M059J (cell line): ENCODE data around the gene ATXN1L. TPM values are rescaled to one million over a fixed set of nuclear protein-coding genes. Genes with fewer than 3 reads are reported as not detected.
"Not testable (repeated sequence)": the region's sequence is repeated elsewhere in the genome, so short reads cannot be mapped to it uniquely, and the experiment has no call there.

ENCODE experiments used
- DNase-seq: peaks from one replicate; pipeline ENCODE4 v3.0.0-alpha.2; 2012; ENCODE audit warnings: low read depth
- total RNA-seq: library from RNA; depleted of rRNA; stranded (reverse); fragments of >200 nt; shearing (Covaris generic); gene quantifications from 2 replicates; pipeline ENCODE4 v1.2.3, GENCODE V29; 2014; rRNA removed

ATXN1L gene
- total RNA-seq, 1 experiment from 2014 or later: 15.0 TPM

DNA sequence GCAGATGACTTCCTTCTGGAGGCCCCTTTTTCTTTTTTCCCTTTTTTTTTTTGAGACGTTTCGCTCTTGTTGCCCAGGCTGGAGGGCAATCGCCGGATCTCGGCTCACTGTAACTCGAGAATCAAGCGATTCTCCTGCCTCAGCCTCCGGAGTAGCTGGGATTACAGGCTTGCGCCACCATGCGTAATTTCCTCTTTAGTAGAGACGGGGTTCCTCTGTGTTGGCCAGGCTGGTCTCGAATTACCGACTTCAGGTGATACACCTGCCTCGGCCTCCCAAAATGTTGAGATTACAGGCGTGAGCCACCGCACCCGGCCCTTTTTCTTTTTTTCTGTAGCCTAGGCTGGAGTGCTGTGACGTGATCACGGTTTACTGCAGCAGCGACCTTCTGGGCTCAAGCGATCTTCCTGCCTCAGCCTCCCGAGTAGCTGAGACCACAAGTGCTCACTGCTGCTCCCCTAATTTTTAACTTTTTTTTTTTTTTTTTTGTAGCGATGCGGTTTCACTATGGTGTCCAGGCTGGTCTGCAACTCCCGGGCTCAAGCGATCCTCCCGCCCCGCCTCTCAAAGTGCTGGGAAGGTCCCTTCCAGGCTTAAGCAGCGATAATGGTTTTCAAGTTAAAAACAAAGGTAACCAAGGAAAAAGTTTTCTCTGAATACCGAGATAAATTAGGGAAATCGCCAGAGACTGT lies 48.6 kb downstream of the ATXN1L start:
- DNase-seq: peak; percentile 74

DNA sequence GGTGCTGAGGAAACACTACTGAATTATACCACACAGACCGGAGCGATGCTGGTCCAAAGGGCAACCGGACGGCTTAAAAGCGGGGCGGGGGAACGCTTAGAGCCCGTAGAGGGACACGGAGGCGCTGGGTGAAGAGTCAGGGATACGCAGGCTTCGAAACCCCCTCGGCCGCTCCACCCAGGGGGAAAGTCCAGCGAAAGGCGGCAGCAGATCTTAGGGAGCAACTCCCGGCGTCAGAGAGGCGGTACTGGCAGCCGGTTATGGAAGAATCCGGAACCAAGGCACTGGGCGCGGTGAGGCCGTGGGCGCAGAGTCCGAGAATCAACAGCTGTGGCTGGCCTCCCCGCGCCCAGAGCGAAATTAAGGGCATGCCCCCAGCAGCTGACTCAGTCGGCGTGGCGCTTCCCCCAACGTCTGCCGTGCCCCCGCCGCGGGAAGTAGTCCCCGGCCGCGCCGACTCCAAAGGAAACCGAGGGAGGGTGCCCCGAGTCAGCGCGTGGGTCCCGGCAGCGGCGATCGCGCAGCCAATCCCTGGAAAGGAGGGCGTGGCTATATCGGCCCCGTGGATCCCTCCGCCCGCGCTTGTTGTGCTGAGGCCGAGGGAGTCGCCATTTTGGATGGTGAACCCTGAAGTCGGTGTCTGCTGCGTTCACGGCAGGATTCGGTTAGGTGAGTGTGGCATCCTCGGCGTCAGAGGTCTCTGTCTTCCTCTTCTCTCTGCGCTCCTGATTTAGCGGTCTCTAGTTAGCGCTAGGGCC lies 49.3 kb downstream of the ATXN1L start, which contains the start of gene IST1:
Gene IST1 (plus strand): TSS at position 611 of the 758 bp plus-strand sequence. CDS start 20,110 bp downstream, outside the sequence.
- DNase-seq: peak; percentile 97

DNA sequence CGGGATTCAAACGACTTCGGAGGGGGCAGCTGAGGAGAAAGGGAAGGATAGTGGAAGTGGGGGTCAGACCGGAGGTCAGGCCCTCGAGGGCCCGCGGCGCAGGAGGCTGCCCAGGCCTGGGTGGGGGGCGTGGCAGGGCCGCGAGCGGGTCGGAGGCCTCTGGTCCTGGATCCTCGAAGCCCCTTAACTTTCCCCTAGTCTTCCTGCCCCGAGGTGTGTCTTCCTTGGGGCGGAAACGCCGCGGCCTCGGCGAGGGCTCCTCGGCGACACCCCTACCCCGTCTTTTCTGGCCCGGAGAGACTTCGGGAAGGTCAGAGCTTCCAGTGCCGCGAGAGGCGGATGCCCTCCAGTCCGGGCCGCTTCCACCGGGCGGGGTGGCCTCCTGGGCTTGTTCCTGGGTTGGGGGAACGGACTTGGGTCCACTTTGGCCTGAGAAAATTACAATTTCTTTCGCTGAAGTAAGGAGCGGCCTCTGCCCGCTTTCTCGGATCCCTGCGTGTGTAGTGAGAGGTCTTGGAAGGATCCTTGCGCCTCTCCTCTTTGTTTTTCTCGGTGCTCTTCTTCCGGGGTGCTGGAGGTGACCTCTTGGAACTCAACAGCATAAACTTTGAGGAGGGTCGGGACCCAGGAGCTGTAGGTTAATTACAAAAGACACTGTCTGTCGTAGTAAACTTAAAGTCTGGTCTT lies 50.0 kb downstream of the ATXN1L start:
- DNase-seq: peak; percentile 54

DNA sequence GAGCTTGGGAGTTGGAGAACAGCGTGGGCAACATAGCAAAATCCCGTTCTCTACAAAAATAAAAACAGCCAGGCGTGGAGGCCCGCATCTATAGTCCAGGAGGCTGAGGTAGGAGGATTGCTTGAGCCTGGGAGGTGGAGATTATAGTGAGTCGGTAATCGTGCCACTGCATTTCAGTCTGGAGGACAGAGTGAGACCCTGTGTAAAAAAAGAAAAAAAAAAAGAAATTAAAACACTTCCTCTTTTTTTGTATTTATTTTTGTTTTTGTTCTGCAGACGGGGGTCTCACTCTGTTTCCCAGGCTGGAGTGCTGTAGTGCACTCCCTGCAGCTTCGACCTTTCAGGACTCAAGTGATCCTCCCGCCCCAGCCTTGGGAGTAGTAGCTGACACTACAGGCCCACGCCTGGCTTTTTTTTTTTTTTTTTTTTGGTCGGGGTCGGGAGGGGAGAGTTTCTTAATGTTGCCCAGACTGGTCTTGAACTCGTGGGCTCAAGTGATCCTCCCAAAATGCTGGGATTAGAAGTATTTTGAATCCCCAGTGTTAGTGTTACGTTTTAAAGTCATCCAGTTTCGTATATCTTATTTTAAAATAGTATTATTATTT lies 51.1 kb downstream of the ATXN1L start:
- DNase-seq: no peak

DNA sequence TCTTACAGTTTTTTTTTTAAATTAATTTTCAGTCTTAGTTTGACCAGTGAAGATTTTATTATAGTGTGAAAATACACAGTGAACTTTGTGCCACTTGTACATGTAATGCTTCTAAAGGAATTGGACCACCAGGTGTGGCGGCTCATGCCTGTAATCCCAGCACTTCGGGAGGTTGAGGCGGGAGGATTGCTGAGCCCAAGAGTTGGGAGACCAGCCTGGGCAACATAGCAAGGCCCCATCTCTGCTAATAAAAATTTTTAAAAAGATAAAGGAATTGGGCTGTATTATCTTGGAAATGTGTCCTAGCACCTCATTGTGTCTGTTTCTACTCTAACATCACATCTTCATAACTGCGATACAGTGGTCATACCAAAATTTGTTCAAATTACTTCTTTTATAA lies 53.4 kb downstream of the ATXN1L start:
- no peak for DNase-seq

DNA sequence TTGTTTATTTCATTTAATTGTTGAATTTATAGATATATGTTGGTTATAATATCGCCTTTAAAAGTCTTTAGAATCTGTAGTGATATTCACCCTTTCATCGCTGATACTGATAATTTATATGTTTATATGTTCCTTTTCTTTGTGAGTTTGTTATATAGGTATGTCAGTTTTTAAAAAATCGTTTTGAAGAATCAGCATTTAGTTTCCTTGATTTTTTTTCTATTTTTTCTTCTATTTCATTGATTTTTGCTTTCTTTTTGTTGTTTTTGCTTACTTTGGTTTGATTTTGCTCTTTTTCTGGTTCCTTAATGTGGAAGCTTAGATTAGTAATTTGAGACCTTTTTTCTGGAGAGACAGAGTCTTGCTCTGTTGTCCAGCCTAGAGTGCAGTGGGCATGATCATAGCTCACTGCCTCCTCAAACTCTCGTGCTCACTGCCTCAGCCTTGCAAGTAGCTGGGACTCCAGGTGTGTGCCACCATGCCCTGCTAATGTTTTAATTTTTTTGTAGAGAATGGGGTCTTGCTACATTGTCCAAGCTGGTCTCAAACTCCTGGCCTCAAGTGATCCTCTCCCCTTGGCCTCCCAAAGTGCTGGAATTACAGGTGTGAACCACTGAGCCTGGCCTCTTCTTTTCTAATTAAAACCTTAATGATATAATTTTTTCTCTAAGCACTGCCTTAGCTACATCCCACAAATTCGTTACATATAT lies 57.0 kb downstream of the ATXN1L start:
- no peak for DNase-seq

DNA sequence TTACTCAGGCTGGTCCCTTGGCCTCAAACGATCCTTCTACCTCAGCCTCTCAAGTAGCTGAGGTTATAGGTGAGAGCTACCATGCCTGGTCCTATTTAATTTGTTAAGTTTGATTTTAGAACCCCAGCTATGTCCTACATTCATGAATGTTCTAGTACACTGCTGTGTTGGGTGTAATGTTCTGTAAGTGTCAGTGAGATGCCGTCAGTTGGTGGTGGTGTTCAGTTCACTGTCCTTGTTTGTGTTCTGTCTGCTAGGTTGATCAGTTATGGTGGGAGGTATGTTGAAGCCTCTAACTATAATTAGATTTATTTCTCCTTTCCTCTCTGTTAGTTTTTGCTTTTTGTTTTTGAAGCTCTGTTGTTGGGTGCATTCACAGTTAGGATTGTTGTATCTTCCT lies 57.8 kb downstream of the ATXN1L start:
- DNase-seq: no peak

DNA sequence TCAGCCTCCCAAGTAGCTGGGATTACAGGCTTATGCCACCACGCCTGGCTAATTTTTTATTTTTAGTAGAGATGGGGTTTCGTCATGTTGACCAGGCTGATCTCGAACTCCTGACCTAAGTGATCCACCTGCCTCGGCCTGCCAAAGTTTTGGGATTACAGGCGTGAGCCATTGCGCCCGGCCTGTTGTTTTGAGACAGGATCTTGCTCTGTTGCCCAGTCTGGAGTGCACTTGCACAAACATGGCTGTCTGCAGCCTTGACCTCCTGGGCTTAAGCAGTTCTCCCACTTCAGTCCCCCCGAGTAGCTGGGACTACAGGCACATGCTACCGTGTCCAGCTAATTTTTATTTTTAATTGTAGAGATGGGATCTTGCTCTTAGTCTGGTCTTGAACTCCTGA lies 58.5 kb downstream of the ATXN1L start:
- DNase-seq: no peak

DNA sequence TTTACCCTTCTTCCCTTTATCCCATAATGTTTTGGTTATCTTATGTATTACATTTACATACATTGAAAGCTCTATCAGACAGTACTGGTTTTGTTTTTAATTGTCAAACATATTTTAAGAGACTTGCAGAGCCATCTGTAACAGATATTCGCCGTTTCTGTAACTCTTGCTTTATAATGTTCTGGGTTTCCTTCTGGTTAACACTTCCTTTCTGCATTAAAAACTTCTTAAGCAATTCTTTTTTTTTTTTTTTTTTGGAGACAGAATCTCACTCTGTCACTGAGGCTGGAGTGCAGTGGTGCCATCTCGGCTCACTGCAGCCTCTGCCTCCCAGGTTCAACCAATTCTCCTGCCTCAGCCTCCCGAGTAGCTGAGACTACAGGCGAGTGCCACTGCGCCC lies 60.0 kb downstream of the ATXN1L start:
- not testable (repeated sequence) for DNase-seq

Other genes with a start within 250 kb of the ATXN1L start
- gene MARVELD3, start 219.8 kb upstream of the ATXN1L start, total RNA-seq: not detected in 2 replicates
- 10.8 and 15.7 TPM in 2 replicates for gene PHLPP2, start 121.3 kb upstream of the ATXN1L start, total RNA-seq
- gene AP1G1, start 37.1 kb upstream of the ATXN1L start, total RNA-seq: 58.9 and 78.4 TPM in 2 replicates
- gene ZNF821, start 38.2 kb downstream of the ATXN1L start, total RNA-seq: 12.9 and 13.8 TPM in 2 replicates
- 233 and 241 TPM in 2 replicates for gene IST1, start 49.6 kb downstream of the ATXN1L start, total RNA-seq
- not detected in 2 replicates for gene PKD1L3, start 154.4 kb downstream of the ATXN1L start, total RNA-seq
- 5.3 and 5.7 TPM in 2 replicates for gene DHODH, start 162.8 kb downstream of the ATXN1L start, total RNA-seq
- gene HP, start 208.5 kb downstream of the ATXN1L start, total RNA-seq: not detected in 2 replicates
- not detected in 2 replicates for gene HPR, start 217.2 kb downstream of the ATXN1L start, total RNA-seq
- gene TXNL4B, start 247.6 kb downstream of the ATXN1L start, total RNA-seq: 10.9 and 12.0 TPM in 2 replicates
- gene DHX38, start 247.9 kb downstream of the ATXN1L start, total RNA-seq: 15.5 and 32.3 TPM in 2 replicates